Ovary (tissue), 9 donors: ENCODE measurements around the gene ADGRD1. TPM values are rescaled to one million over a fixed set of nuclear protein-coding genes. Genes with fewer than 3 reads are reported as not detected.
A peak's percentile ranks its signal among the peaks of the same experiment; 100 is the strongest.

Experiments used
- DNase-seq, 5 donors: peaks; one replicate each; pipeline ENCODE4 v3.0.0-alpha.2; 2019 to 2020
- H3K27ac ChIP-seq, 2 donors: fragments of 200-600 bp; one replicate each; pipeline versions ENCODE4 v1.5.1 to v1.8.0; 2019 to 2022
- H3K27me3 ChIP-seq: fragments of 200-600 bp; one replicate; pipeline ENCODE4 v1.8.0; 2022
- H3K36me3 ChIP-seq: fragments of 200-600 bp; sonication (generic); one replicate; pipeline ENCODE4 v1.5.1; 2019
- H3K4me1 ChIP-seq: one replicate; pipeline ENCODE4 v1.8.1; 2013; ENCODE audit warnings: mild to moderate bottlenecking, moderate library complexity; ENCODE audit not compliant: insufficient read depth
- H3K4me3 ChIP-seq: fragments of 200-600 bp; sonication (generic); one replicate; pipeline ENCODE4 v1.5.1; 2017
- H3K9me3 ChIP-seq, 2 donors: fragments of 200-600 bp in 1 of 2; sonication (generic) in 1 of 2; one replicate each; pipeline versions ENCODE4 v1.5.1 to v1.8.1; 2013 to 2019; ENCODE audit warnings: mild to moderate bottlenecking in 1 of 2, moderate library complexity in 1 of 2
- EP300 ChIP-seq: sonication (generic); formaldehyde crosslinking; IDR thresholded peaks from one replicate; pipeline ENCODE4 v1.6.1; 2017; ENCODE audit warnings: antibody characterized with exemption
- POLR2A ChIP-seq: fragments of 450-650 bp; IDR thresholded peaks from one replicate; pipeline ENCODE4 v1.6.1; 2017; ENCODE audit warnings: antibody characterized with exemption, mild to moderate bottlenecking, moderate library complexity
- WGBS, 3 donors: extraction: QIAGEN DNeasy Blood & Tissue Kit in 1 of 3; methylation state at CpG; one replicate each; pipeline versions ENCODE4 v1.1.5 to v1.1.7; 2013 to 2017; 5-methylcytosine and 5-hydroxymethylcytosine counted together
- intact Hi-C, 4 donors: fragments of 100-400 bp; cut with DNase I; formaldehyde crosslinking; loops; one replicate each; pipeline versions ENCODE4 v1.11.0 to v1.15.1; 2022 to 2023
- polyA plus RNA-seq, 2 donors: library from polyadenylated mRNA; stranded (reverse); fragments of 200-250 nt in 1 of 2; fragments of 350-450 nt in 1 of 2; fragmentation: Illumina TruSeq in 1 of 2; extraction: RNeasy Lipid Tissue Mini Kit (QIAGEN cat#74804) in 1 of 2; gene quantifications; one replicate each; pipeline ENCODE4 v1.2.3, GENCODE V29; 2013 to 2014
- total RNA-seq, 7 donors: library from RNA; depleted of rRNA in 2 of 7; stranded (reverse); fragments of >200 nt in 2 of 7; fragmentation: NEBNext Ultra II Directional in 3 of 7; extraction: Animal tissue kit (Norgen Biotek cat#: 25700) in 3 of 7; gene quantifications; one replicate each; pipeline versions ENCODE4 v1.1.0 to v1.2.4, GENCODE V29; 2016 to 2023
- TF ChIP-seq, protein P1 (sequence below), 3 donors: fragments of 450-650 bp in 2 of 3; fragments of 200-600 bp in 1 of 3; IDR thresholded peaks; one replicate each; pipeline versions ENCODE4 v1.5.1 to v1.8.0; 2016 to 2022; ENCODE audit warnings: antibody characterized with exemption in 3 of 3, mild to moderate bottlenecking in 1 of 3
- donor health status: DM: no; HTN: no; CAD: no; lungs with moderate emphysema.
- donor health status: DM: no; HTN: no; CAD: no.
- donor health status: Bipolar disorder and iron deficiency.
- donor health status: DM: yes; HTN: yes; CAD: no.
- donor health status: DM: no; HTN: no; CAD: no.
- donor health status: DM: yes; HTN: yes; CAD: no.

Gene ADGRD1
- total and polyA plus RNA-seq, 9 donors, result 7.6 to 75.3 (median 25.9) TPM

DNA sequence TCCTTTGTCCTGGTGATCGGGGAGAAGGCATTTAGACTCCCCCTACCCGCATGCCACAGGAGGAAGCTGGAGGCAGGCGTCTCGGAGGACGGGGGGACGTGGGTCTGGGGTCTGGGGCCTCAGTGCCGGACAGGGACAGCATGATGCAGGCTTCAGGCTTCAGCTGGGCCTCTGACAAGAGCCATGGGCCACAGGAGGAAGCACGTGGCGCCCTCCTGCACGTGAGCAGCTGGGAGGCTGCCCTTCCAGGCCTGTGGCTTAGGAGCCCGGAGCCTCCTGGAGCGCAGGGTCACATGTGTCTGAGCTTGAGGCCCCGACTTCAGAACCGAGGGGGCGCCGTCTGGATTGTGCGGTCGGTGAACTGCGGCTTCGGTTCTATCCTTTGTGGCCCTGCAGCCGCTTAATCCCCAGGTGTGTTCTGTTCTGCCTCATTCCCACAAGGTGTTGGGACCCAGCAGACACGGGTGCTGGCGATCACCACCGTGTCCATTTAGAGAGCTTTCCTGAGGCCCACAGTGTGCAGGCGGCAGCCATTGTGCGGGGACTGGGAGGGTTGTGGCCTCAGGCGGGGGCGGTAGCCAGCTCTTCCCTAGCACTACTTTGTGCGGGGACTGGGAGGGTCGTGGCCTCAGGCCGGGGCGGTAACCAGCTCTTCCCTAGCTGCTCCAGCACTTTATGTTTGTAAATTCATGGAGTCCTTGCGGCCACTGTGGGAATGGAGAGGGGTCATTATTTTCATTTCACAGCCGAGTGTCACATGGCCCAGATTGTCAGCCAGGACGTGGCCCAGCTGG is 150.2 kb downstream of the ADGRD1 start:
- WGBS, 3 donors, result 72 to 77% (median 76%) methylated on average over 35 of the region's 35 CpGs
- H3K4me1 ChIP-seq, result peaks cover 1% of the 10 kb centered on the region
- intact Hi-C loops, result loop anchor here in 3 of 4 donors (10.0 kb wide), 3 partner anchors 721 to 901 kb away; partner anchors contain the start of gene MMP17 (in 1 of the 3)
- no peak overlapping the region for H3K27ac ChIP-seq
- no peaks in the 10 kb centered on the region for H3K9me3 ChIP-seq
- no peaks in the 10 kb centered on the region for H3K36me3 ChIP-seq
- DNase-seq, result peak in 3 of 5 donors; percentile 9 to 36 (median 15)
- H3K27me3 ChIP-seq, result no peaks in the 10 kb centered on the region
- TF ChIP-seq POLR2A (no peak), EP300 (no peak)
- TF ChIP-seq, protein P1, sequence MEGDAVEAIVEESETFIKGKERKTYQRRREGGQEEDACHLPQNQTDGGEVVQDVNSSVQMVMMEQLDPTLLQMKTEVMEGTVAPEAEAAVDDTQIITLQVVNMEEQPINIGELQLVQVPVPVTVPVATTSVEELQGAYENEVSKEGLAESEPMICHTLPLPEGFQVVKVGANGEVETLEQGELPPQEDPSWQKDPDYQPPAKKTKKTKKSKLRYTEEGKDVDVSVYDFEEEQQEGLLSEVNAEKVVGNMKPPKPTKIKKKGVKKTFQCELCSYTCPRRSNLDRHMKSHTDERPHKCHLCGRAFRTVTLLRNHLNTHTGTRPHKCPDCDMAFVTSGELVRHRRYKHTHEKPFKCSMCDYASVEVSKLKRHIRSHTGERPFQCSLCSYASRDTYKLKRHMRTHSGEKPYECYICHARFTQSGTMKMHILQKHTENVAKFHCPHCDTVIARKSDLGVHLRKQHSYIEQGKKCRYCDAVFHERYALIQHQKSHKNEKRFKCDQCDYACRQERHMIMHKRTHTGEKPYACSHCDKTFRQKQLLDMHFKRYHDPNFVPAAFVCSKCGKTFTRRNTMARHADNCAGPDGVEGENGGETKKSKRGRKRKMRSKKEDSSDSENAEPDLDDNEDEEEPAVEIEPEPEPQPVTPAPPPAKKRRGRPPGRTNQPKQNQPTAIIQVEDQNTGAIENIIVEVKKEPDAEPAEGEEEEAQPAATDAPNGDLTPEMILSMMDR (IDR thresholded peaks at IDR 0.05), result no peak
- no peak overlapping the region for H3K4me3 ChIP-seq

DNA sequence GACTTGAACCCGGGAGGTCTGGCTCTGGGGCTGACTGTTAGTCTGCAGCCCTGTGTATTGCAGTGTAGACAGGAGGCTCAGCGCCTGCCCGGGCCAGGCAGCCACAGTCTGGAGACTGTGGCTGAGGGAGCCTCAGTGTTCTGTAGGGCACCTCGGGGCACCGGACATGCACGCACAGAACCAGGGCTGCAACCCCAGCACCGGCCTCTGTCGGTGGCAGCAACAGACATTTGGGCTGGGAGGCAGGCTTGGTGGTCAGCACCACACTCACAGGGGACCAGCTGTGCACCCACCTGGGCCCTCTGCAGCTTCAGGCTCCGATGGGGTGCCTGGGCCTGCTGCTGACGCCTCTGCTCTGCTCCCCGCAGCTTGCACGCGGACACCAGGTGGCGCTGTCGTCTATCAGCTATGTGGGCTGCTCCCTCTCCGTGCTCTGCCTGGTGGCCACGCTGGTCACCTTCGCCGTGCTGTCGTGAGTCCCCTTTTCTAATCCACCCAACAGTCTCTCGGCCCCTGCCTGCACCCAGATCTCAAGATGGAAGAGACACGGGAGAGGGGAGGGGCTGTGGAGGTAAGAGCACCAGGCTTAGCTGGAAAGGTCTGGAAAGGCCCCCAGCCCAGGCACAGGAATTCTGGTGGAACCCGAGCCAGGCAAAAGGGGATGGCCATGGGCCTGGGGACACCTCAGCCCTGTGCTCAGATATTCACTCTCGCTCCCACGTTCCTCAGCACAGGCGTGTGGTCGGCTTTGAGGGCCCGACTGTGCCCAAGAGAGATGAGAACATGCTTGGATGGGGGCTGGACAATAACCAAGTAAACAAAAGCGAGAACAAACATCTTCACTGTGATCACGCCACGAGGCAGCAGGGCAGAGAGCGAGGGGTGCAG is 151.0 kb downstream of the ADGRD1 start:
- Histone ChIP-seq H3K9me3 (no peaks in the 10 kb centered on the region), H3K4me1 (peaks cover 1% of the 10 kb centered on the region), H3K36me3 (no peaks in the 10 kb centered on the region), H3K27ac (no peak overlapping the region), H3K4me3 (no peak overlapping the region), H3K27me3 (no peaks in the 10 kb centered on the region)
- WGBS, 3 donors, result 24 to 33% (median 26%) methylated on average over 32 of the region's 32 CpGs
- peak; percentile 85 to 94 (median 90) for DNase-seq
- intact Hi-C loops, result loop anchor here in 3 of 4 donors (10.0 kb wide), 3 partner anchors 720 to 900 kb away; partner anchors contain the start of gene MMP17 (in 1 of the 3)
- TF ChIP-seq, protein P1 (IDR thresholded peaks at IDR 0.05), result peak; percentile 84 to 96 (median 96)
- TF ChIP-seq EP300, result no peak

DNA sequence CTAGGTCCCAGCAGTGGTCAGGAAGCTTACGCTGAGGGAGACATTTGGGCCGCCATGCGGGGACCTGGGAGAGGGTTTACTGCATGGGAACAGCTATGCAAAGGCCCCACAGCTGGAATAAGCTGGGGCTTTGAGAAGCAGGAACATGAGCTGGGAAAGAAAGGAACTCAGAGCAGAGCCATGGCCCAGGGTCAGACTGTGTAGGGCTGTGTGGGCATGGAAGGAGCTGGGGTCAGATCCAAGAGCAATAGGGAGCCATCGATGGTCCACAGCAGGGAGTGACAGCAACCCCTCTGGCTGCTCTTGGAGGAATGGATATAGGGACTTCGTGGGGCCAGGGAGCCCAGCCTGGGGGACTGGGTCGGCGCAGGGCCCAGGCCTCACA is 151.6 kb downstream of the ADGRD1 start:
- peak in 1 of 5 donors; percentile 37 for DNase-seq
- no peak overlapping the region for H3K27ac ChIP-seq
- 96 to 97% (median 96%) methylated on average over 7 of the region's 7 CpGs for WGBS, 3 donors

More for the DNA sequence above, 151.6 kb downstream of the ADGRD1 start:
- intact Hi-C loops, result loop anchor here in 3 of 4 donors (10.0 kb wide), 3 partner anchors 719 to 899 kb away; partner anchors contain the start of gene MMP17 (in 1 of the 3)
- Histone ChIP-seq H3K36me3 (no peaks in the 10 kb centered on the region), H3K4me1 (peaks cover 1% of the 10 kb centered on the region), H3K27me3 (no peaks in the 10 kb centered on the region), H3K9me3 (no peaks in the 10 kb centered on the region), H3K4me3 (no peak overlapping the region)
- TF ChIP-seq, protein P1 (IDR thresholded peaks at IDR 0.05), result no peak
- TF ChIP-seq POLR2A, result no peak
- TF ChIP-seq EP300, result no peak
